Type B pancreatic cell (in vitro differentiated cells): ENCODE data around the gene HSFX3. TPM values are rescaled to one million over a fixed set of nuclear protein-coding genes. Genes with fewer than 3 reads are reported as not detected.
A peak's percentile ranks its signal among the peaks of the same experiment; 100 is the strongest.
"Not testable (repeated sequence)": the region's sequence is repeated elsewhere in the genome, so short reads cannot be mapped to it uniquely, and the experiment has no call there.

ENCODE experiments used
- DNase-seq: peaks from one replicate; pipeline ENCODE4 v3.0.0; 2021; ENCODE audit warnings: mixed read lengths; ENCODE audit not compliant: unreplicated experiment; ENCODE audit errors: extremely low spot score
- H3K27ac Mint-ChIP-seq: 2 replicates; pipeline ENCODE4 v1.8.0; 2021; ENCODE audit warnings: mild to moderate bottlenecking, mixed read lengths
- H3K27me3 Mint-ChIP-seq: 2 replicates; pipeline ENCODE4 v1.8.0; 2021; ENCODE audit warnings: mixed read lengths
- H3K36me3 Mint-ChIP-seq: 2 replicates; pipeline ENCODE4 v1.8.0; 2021; ENCODE audit warnings: mixed read lengths
- H3K4me1 Mint-ChIP-seq: one replicate; pipeline ENCODE4 v1.8.0; 2021; ENCODE audit warnings: mixed read lengths; ENCODE audit not compliant: unreplicated experiment
- H3K4me3 Mint-ChIP-seq: 2 replicates; pipeline ENCODE4 v1.8.0; 2021; ENCODE audit warnings: mild to moderate bottlenecking, mixed read lengths
- H3K9me3 Mint-ChIP-seq: 2 replicates; pipeline ENCODE4 v1.8.0; 2021; ENCODE audit warnings: mixed read lengths
- CTCF ChIP-seq: fragments of 200-600 bp; sonication (generic); conservative IDR thresholded peaks from 2 replicates; pipeline ENCODE4 v1.5.0; 2021; ENCODE audit warnings: antibody characterized with exemption, mild to moderate bottlenecking
- total RNA-seq: library from RNA; stranded (reverse); gene quantifications from 2 replicates; pipeline ENCODE4 v1.2.1, GENCODE V29; 2021; ENCODE audit warnings: low replicate concordance

Gene HSFX3
- total RNA-seq, 1 donor from 2014 or later, result not detected

GRCh38 chrX:149531599-149531998 lies 18.1 kb downstream of the HSFX3 start:
- no peak overlapping the region for H3K4me3 Mint-ChIP-seq
- TF ChIP-seq CTCF, result no peak
- no peaks in the 10 kb centered on the region for H3K27me3 Mint-ChIP-seq
- no peak overlapping the region for H3K27ac Mint-ChIP-seq
- peaks cover 4% of the 10 kb centered on the region for H3K4me1 Mint-ChIP-seq
- H3K9me3 Mint-ChIP-seq, result no peaks in the 10 kb centered on the region
- DNase-seq, result no peak
- no peaks in the 10 kb centered on the region for H3K36me3 Mint-ChIP-seq

- Mint-ChIP-seq H3K4me3 (no peak overlapping the region), H3K4me1 (peaks cover 4% of the 10 kb centered on the region), H3K27me3 (no peaks in the 10 kb centered on the region), H3K9me3 (no peaks in the 10 kb centered on the region), H3K36me3 (no peaks in the 10 kb centered on the region), H3K27ac (peak overlapping the region; percentile 83)
- TF ChIP-seq CTCF, result no peak
- no peak for DNase-seq
Measured at GRCh38 chrX:149528381-149528780, 21.3 kb downstream of the HSFX3 start.

- peak overlapping the region; percentile 21 for H3K4me3 Mint-ChIP-seq
- DNase-seq, result no peak
- peak overlapping the region; percentile 83 for H3K27ac Mint-ChIP-seq
- H3K4me1 Mint-ChIP-seq, result peaks cover 4% of the 10 kb centered on the region
- peak; percentile 62 for TF ChIP-seq CTCF
- H3K36me3 Mint-ChIP-seq, result no peaks in the 10 kb centered on the region
- H3K9me3 Mint-ChIP-seq, result no peaks in the 10 kb centered on the region
- H3K27me3 Mint-ChIP-seq, result no peaks in the 10 kb centered on the region
Measured at GRCh38 chrX:149527705-149528104, 22.0 kb downstream of the HSFX3 start.

GRCh38 chrX:149526318-149527033 lies 23.2 kb downstream of the HSFX3 start:
- H3K4me3 Mint-ChIP-seq, H3K27ac Mint-ChIP-seq, H3K4me1 Mint-ChIP-seq, H3K9me3 Mint-ChIP-seq, DNase-seq, H3K27me3 Mint-ChIP-seq, H3K36me3 Mint-ChIP-seq: not testable (repeated sequence)

- H3K4me1 Mint-ChIP-seq, H3K27ac Mint-ChIP-seq, H3K9me3 Mint-ChIP-seq, H3K27me3 Mint-ChIP-seq, H3K4me3 Mint-ChIP-seq, DNase-seq, H3K36me3 Mint-ChIP-seq: not testable (repeated sequence)
Measured at GRCh38 chrX:149525903-149526302, 23.8 kb downstream of the HSFX3 start.

- H3K4me1 Mint-ChIP-seq, H3K36me3 Mint-ChIP-seq, H3K9me3 Mint-ChIP-seq, H3K27me3 Mint-ChIP-seq, DNase-seq, H3K27ac Mint-ChIP-seq, H3K4me3 Mint-ChIP-seq: not testable (repeated sequence)
Measured at GRCh38 chrX:149525389-149525788, 24.3 kb downstream of the HSFX3 start.

GRCh38 chrX:149522916-149523315 lies 26.8 kb downstream of the HSFX3 start:
- peaks cover 4% of the 10 kb centered on the region for H3K4me1 Mint-ChIP-seq
- no peak overlapping the region for H3K27ac Mint-ChIP-seq
- no peak overlapping the region for H3K4me3 Mint-ChIP-seq
- H3K9me3 Mint-ChIP-seq, result no peaks in the 10 kb centered on the region
- H3K36me3 Mint-ChIP-seq, result no peaks in the 10 kb centered on the region
- no peak for DNase-seq
- no peaks in the 10 kb centered on the region for H3K27me3 Mint-ChIP-seq
- TF ChIP-seq CTCF, result no peak
